Measurements from ENCODE around the gene MCF2L2. TPM values are rescaled to one million over a fixed set of nuclear protein-coding genes. Genes with fewer than 3 reads are reported as not detected.
"Not testable (repeated sequence)": the region's sequence is repeated elsewhere in the genome, so short reads cannot be mapped to it uniquely, and the experiment has no call there.

MCF2L2 gene
- total RNA-seq, 1 donor from 2014 or later, result 0.22 TPM

GRCh38 chr3:183378008-183378407 lies 50.4 kb downstream of the MCF2L2 start:
- intact Hi-C loops (cut with DNase I), result no loop called here
- DNase-seq (ENCODE audit: missing footprints) (no peak), ATAC-seq (no peak)

- ATAC-seq (no peak), DNase-seq (ENCODE audit: missing footprints) (no peak)
- intact Hi-C loops (cut with DNase I), result no loop called here
These were observed 51.0 kb downstream of the MCF2L2 start for GRCh38 chr3:183377307-183377959.

- DNase-seq (ENCODE audit: missing footprints) (no peak), ATAC-seq (no peak)
- intact Hi-C loops (cut with DNase I), result no loop called here
These were observed 52.6 kb downstream of the MCF2L2 start for GRCh38 chr3:183375787-183376186.

GRCh38 chr3:183375337-183375736 lies 53.1 kb downstream of the MCF2L2 start:
- ATAC-seq (no peak), DNase-seq (ENCODE audit: missing footprints) (no peak)
- intact Hi-C loops (cut with DNase I), result no loop called here

GRCh38 chr3:183372911-183373310 lies 55.5 kb downstream of the MCF2L2 start:
- intact Hi-C loops (cut with DNase I), result no loop called here
- no peak for DNase-seq (ENCODE audit: missing footprints)
- no peak for ATAC-seq

- intact Hi-C loops (cut with DNase I); DNase-seq (ENCODE audit: missing footprints); ATAC-seq: not testable (repeated sequence)
These were observed 56.8 kb downstream of the MCF2L2 start for GRCh38 chr3:183371600-183371968.

GRCh38 chr3:183370391-183370790 lies 58.0 kb downstream of the MCF2L2 start:
- ATAC-seq (no peak), DNase-seq (ENCODE audit: missing footprints) (no peak)
- intact Hi-C loops (cut with DNase I), result no loop called here

- ATAC-seq (no peak), DNase-seq (ENCODE audit: missing footprints) (no peak)
- intact Hi-C loops (cut with DNase I), result no loop called here
These were observed 58.8 kb downstream of the MCF2L2 start for GRCh38 chr3:183369627-183370026.

- DNase-seq (ENCODE audit: missing footprints) (no peak), ATAC-seq (no peak)
- intact Hi-C loops (cut with DNase I), result no loop called here
These were observed 59.3 kb downstream of the MCF2L2 start for GRCh38 chr3:183369117-183369516.

GRCh38 chr3:183360971-183361624 lies 67.3 kb downstream of the MCF2L2 start:
- ATAC-seq, result no peak
- intact Hi-C loops (cut with DNase I), result no loop called here

GRCh38 chr3:183359036-183359435 lies 69.4 kb downstream of the MCF2L2 start:
- intact Hi-C loops (cut with DNase I), result no loop called here
- DNase-seq (ENCODE audit: missing footprints), result no peak
- ATAC-seq, result no peak

More at GRCh38 chr3:183360971-183361624, 67.3 kb downstream of the MCF2L2 start:
- DNase-seq (ENCODE audit: missing footprints), result no peak

- intact Hi-C loops (cut with DNase I), result no loop called here
- ATAC-seq (no peak), DNase-seq (ENCODE audit: missing footprints) (no peak)
These were observed 70.8 kb downstream of the MCF2L2 start for GRCh38 chr3:183357564-183358079.

GRCh38 chr3:183356920-183357319 lies 71.5 kb downstream of the MCF2L2 start:
- intact Hi-C loops (cut with DNase I), result no loop called here
- no peak for ATAC-seq
- no peak for DNase-seq (ENCODE audit: missing footprints)

- no peak for DNase-seq (ENCODE audit: missing footprints)
- no peak for ATAC-seq
- intact Hi-C loops (cut with DNase I), result no loop called here
These were observed 73.5 kb downstream of the MCF2L2 start for GRCh38 chr3:183354874-183355273.

GRCh38 chr3:183354325-183354831 lies 74.0 kb downstream of the MCF2L2 start:
- intact Hi-C loops (cut with DNase I), result no loop called here
- no peak for DNase-seq (ENCODE audit: missing footprints)
- no peak for ATAC-seq

GRCh38 chr3:183353421-183353820 lies 75.0 kb downstream of the MCF2L2 start:
- no peak for DNase-seq (ENCODE audit: missing footprints)
- intact Hi-C loops (cut with DNase I), result no loop called here
- ATAC-seq, result no peak

GRCh38 chr3:183350164-183350563 lies 78.3 kb downstream of the MCF2L2 start:
- intact Hi-C loops (cut with DNase I), result no loop called here
- DNase-seq (ENCODE audit: missing footprints) (no peak), ATAC-seq (no peak)

- DNase-seq (ENCODE audit: missing footprints) (no peak), ATAC-seq (no peak)
- intact Hi-C loops (cut with DNase I), result no loop called here
These were observed 78.8 kb downstream of the MCF2L2 start for GRCh38 chr3:183349421-183350157.

- no peak for ATAC-seq
- no peak for DNase-seq (ENCODE audit: missing footprints)
- intact Hi-C loops (cut with DNase I), result no loop called here
These were observed 85.6 kb downstream of the MCF2L2 start for GRCh38 chr3:183342824-183343223.

Measured in Right ventricle myocardium inferior (tissue), 1 donor.